ENCODE measurements around the gene KRT6C. TPM values are rescaled to one million over a fixed set of nuclear protein-coding genes. Genes with fewer than 3 reads are reported as not detected.

Gene KRT6C
- polyA plus RNA-seq, 3 donors, result not detected

DNA sequence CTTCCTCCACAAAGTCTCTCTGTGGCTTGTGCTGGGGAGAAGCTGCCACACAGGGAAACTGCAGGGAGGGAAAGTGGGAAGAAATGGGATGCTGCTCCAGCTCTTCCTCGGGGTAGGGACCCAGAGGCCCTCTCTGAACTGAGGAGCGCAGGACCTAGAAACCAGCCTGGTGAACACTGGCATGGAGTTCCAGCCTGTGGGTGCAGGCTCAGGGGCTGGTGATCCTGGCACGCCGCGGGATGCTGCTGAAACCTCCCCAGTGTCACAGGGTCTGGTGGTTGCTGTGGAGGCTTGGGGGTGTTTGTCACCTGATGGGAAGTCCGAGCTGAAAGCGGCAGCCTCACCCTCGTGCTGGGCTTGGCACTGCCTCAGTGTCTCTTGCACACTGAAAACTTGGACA is 34.2 kb downstream of the KRT6C start:
- DNase-seq (ENCODE audit: extremely low read depth in 1 of 11, low read depth in 9 of 11, low spot score in 4 of 11), result no peak

DNA sequence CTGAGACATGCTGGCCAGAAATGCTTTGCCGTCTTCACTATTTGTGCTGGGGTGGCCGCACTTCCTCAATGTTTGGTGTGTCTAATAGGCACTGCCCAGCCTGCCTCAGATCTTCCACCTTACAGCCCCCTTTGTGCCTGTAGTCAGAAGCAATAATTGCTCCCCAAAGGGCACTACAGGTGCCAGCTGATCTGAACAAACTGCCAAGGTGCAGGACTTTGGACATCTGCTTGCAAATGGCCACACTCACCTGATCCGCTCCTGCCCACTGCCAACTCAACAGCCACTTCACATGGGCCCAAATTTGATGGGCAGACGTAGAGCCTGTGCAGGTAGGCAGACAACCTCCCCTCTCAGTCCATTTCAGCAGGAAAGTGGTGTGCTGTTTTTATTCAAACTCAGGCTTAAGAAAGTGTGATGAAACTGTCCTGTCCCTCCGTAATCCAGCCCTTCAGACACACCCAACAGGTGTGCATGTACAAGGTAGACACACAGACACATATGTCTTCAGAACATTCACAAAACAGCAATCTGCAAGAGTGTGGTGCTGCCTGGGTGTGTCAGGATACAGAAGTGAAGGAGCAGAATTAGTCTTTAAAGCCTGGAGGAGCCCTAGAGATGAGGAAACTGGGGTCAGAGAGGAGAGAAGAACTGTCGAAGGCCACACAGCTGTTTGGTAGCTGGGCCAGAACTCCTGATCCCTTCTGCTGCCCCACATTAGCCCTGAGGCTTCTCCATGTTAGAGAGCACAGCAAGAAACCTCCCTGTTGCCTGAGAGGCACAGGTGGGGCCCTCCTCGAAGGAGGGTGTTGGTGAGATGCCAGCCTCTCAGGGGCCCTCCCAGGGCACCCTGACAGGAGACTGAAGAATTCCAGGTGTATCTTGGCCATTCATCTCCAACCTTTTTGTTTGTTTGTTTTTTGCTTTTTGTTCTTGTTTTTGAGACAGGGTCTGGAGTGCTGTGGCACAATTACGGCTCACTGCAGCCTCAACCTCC is 35.0 kb downstream of the KRT6C start:
- DNase-seq (ENCODE audit: extremely low read depth in 1 of 11, low read depth in 9 of 11, low spot score in 4 of 11), result no peak

DNA sequence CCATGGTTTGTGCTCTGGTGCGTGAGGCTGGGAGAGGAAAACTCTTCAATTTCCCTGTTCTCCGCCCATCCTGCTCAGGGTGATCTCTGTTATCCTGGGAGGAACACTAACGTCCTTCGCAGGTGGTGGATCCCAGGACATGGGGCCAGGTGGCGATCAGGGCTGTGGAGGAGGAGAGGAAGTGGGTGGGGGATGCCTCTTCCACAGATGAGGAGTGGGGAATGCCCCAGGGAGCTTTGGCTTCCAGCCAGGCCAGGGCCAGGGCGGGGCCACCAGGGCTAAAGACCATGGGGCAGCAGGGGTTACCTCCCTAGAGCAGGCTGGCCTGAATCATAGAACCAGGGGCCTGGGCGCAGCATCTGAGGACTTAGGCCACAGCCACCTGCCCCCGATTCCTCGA is 36.1 kb downstream of the KRT6C start:
- no peak for DNase-seq (ENCODE audit: extremely low read depth in 1 of 11, low read depth in 9 of 11, low spot score in 4 of 11)

DNA sequence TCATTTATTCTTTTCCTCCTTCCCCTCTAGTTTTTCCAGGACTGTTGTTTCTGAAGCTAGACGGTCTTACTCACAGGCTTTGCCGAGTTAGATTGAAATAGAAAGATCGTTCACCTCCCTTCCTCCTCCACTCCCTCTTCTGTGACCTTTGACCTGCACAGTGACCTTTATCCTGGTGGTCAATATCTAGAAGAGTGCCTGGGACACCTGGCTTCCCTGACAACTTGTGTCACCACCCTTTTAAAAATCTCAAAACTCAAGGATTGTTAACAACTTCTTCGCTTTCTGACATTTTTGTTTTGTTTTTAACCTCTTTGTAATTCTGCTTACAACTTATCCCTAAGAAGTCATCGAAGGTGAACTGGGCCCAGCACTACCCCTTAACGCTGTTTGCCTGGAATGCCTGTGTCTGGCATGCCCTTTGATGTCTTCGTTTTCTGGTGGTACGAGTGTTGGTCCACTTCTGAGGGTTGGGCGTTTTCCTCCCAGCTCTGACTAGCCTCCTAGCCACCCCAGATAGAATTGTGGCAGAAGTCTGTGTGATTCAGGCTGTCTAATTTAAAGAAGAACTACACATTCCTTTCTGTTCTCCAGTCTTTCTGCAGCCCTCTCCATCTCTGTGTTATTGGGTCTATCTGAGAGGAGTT is 36.7 kb downstream of the KRT6C start:
- DNase-seq (ENCODE audit: extremely low read depth in 1 of 11, low read depth in 9 of 11, low spot score in 4 of 11), result no peak

DNA sequence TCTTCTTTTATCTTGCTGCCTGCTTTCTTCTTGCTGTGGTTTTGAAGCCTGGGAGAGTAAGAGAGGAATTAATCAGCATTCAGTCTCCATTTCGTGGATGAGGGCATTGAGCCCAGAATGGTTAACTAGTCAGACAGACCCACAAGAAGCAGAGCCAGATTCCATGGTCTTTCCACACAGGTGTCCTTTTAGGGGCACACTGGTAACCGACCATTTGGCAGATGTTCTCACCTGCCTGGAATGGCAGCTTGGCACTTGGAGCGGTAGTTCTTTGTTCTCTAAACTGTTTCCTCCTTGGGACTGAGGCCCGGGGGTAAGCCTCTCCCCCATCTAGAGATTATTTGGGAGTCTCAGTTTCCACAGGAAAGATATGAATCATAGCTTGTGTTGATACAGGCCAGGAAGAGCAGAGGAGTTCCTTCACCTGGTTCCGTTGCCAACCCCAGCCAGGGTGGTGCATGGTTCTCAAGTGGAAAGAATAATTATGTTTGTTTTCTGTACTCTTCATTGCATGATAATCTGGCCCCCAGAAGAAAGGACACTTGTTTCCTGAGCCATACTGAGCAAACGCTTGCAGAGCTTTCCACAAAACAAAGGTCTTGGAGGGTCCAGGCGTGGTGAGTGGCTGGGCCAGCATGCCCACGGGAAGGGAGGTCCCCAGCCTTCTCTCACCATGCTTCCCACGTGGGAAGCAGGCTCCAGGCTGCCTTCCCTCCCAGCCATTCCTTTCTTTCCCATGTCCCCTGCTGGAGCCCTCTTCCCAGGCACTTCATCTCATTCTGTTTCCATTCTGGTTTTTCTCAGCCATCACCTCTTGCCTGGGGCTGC is 37.4 kb downstream of the KRT6C start:
- DNase-seq (ENCODE audit: extremely low read depth in 1 of 11, low read depth in 9 of 11, low spot score in 4 of 11), result no peak

DNA sequence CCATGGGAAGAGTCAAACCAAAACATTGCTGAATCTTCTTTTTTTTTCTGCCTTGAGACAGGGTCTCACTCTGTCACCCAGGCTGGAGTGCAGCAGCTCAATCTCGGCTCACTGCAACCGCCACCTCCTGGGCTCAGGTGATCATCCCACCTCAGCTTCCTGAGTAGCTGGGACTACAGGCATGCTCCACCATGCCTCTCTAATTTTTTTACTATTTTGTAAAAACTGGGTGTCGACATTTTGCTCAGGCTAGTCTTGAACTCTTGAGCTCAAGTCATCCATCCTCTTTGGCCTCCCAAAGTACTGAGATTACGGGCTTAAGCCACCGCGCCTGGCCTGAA is 38.0 kb downstream of the KRT6C start:
- no peak for DNase-seq (ENCODE audit: extremely low read depth in 1 of 11, low read depth in 9 of 11, low spot score in 4 of 11)

DNA sequence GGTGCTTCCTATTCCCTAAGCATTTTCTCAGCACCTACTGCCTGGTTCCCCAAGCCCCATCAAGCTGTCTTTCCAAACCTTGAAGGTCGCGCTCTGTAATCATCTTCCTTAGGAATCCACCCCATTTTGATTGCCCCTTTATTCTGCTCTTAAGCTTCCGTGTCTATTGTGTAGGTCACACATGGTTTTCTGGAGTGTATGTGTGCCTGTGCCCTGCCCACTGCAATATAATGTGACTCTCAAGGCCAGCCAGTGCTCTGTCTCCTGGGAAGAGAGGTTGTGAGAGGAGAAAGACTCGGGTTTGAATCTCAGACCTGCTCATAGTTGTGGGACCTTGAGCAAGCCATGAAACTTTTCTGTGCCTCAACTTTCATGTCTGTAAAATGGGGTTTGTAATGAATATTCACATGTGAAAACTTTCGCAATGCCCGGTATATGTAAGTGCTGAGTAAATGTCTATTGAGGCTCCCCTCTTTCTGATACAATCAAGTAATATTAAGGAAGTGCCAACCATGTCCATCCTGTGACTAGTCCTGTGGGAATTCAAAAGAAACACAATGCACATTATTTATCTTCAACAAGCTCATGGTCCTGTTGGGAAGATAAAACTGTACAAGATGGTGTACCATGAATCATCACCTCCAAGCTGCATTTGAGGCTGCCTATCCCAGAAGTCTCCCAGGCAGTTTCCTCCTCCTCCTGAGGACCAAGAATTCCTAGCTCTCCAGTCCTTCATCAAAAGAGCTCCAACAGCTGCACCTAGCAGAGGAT is 38.7 kb downstream of the KRT6C start:
- no peak for DNase-seq (ENCODE audit: extremely low read depth in 1 of 11, low read depth in 9 of 11, low spot score in 4 of 11)

DNA sequence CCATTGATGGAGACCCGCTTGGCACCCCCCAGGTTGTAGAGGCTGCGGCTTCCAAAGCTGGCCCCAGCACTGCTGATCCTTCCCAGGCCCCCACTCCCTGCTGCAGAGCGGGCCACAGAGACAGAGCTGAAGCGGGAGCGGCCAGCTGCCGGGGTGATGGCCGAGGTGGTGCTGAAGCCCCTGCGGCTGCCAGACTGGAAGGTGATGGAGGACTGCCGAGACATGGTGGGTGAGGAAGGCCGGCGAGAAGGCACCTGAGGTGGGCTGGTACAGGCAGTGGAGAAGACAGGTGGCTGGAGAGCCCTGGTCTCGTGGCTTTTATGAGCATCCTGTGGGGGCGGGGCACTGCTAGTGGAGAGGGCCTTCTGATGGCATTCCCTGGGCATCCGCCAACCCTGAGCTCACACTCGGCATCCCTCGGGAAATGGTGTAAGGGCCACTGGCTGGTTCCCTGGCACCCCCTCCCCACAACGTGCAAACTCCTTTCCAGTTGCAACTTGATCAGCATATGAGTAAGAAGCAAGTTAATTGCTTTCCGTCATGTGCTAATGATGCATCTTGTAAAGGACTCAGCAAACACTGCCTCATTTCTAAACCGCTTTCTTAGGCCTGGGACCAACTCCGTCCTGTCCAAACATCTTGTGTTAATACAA is 39.4 kb downstream of the KRT6C start, which contains the start of gene KRT75:
TSS of gene KRT75 (minus strand) at position 291 of the 653 bp plus-strand sequence. CDS start at position 224, 67 bp downstream.
- no peak for DNase-seq (ENCODE audit: extremely low read depth in 1 of 11, low read depth in 9 of 11, low spot score in 4 of 11)

DNA sequence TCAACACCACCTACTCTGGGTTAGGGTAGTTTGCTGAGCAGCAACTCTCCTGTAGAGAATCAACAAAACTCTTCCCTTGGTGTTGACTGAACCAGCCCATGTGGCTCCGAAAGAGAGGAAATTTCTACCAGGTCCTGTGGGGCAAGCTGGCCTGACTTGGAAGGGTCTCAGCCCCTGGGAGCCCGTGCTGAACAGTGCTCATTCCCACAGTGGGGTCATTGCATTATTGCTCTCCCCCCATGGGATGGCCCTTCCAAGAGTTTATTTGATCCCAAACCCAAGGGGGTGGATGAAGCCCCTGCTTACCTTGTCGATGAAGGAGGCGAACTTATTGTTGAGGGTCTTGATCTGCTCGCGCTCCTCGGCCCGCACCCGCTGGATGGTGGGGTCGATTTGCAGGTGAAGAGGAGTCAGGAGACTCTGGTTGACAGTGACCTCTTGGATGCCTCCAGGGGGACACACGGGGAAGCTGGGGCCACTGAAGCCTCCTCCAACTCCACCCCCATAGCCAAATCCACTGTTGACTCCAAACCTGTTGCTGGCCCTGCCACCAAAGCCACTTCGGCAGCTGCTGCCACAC is 40.0 kb downstream of the KRT6C start:
- no peak for DNase-seq (ENCODE audit: extremely low read depth in 1 of 11, low read depth in 9 of 11, low spot score in 4 of 11)

DNA sequence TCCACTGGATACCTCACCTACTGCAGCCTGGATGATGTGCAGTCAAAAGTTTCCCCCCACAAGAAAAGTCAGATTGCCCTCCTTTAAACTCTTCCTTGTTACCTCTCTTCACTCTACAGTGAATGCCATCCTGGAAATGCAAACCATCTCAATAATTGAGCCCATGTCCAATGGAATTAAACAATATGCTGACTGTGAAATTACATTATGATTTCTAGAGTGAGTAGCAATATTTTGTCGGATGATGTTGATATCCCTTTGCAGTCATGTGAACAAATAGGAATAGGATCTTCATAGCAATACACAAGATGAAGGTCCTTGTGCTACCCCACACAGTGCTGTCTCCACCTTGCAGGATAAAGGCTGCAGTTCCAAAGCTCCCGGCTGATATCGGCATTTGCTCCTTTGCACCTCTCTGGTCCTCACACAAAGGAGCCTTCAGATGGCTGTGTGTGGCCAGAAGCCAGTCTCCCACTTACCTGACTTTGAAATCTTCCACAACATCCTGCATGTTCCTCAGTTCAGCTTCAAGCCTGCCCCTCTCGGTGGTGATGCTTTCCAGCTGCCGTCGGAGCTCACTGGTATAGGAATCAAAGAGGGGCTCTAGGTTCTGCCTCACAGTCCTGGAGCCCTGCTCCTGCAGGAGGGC is 40.9 kb downstream of the KRT6C start:
- no peak for DNase-seq (ENCODE audit: extremely low read depth in 1 of 11, low read depth in 9 of 11, low spot score in 4 of 11)

DNA sequence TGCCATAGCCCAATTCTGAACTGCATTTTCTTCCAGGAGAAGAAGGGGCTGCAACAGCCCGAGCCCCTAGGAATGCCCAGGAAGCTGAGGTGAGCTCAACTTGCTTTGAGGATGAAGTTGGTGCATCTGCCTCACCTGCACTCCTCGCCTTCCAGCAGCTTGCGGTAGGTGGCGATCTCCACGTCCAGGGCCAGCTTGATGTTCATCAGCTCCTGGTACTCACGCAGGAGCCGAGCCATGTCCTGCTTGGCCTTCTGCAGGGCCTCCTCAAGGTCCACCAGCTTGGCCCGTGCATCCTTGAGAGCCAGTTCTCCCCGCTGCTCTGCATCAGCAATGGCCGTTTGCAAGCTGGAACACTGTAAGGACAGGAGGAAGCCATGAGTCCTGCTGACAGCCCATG is 45.5 kb downstream of the KRT6C start:
- DNase-seq (ENCODE audit: extremely low read depth in 1 of 11, low read depth in 9 of 11, low spot score in 4 of 11), result no peak

DNA sequence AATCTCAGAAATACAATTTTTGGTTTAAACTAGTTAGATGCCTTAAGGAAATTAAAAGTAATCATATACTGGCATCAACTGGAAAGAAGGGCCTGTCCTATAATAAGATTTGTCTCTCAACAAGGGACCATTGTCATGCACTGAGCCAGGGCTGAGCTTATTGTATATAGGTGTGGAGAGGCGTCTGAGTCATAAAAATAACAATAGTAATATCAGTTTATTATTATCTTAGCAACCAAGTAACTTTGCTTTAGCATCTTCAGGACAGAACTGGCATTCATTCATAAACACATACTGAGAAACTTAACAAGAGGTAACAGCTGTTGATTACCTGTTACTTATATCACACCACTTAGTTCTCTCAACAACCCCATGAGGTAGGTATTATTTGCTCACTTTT is 46.5 kb downstream of the KRT6C start:
- no peak for DNase-seq (ENCODE audit: extremely low read depth in 1 of 11, low read depth in 9 of 11, low spot score in 4 of 11)

DNA sequence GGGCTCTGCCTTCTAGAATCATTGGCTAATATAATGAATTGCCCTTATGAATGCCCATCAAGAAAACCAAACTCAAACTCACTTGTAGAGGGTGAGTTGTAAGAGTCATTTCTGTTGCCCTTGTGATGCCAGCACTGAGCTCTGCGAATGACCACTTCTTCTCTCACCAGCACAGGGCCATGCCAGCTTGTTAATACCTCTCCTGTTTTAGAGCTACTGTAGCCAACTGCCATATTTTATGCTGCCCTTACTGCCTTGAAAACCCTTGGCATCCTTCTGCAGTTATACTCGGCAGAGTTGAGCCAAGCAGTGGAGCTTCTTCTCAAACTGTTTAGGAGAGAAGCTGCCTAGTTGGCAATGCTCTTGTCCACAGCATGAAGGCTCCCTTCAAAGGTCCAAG is 47.6 kb downstream of the KRT6C start:
- no peak for DNase-seq (ENCODE audit: extremely low read depth in 1 of 11, low read depth in 9 of 11, low spot score in 4 of 11)

DNA sequence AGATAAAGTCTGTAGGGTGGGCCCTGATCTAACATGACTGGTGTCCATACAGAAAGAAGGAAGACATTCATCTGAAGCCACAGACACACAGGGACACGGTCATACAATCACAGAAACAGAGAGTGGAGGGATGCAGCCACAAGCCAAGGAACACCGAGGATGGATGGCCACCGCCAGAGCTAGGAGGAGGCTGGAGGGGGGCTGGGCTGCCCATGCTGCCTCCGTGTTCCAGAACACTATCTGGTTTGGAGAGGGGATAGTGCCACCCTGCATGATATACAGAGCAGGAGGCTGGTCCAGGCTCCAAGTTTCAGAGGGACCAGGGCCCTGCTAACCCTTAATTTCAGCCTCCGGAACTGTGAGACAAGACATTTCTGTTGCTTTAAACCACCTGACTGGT is 48.1 kb downstream of the KRT6C start:
- DNase-seq (ENCODE audit: extremely low read depth in 1 of 11, low read depth in 9 of 11, low spot score in 4 of 11), result no peak

DNA sequence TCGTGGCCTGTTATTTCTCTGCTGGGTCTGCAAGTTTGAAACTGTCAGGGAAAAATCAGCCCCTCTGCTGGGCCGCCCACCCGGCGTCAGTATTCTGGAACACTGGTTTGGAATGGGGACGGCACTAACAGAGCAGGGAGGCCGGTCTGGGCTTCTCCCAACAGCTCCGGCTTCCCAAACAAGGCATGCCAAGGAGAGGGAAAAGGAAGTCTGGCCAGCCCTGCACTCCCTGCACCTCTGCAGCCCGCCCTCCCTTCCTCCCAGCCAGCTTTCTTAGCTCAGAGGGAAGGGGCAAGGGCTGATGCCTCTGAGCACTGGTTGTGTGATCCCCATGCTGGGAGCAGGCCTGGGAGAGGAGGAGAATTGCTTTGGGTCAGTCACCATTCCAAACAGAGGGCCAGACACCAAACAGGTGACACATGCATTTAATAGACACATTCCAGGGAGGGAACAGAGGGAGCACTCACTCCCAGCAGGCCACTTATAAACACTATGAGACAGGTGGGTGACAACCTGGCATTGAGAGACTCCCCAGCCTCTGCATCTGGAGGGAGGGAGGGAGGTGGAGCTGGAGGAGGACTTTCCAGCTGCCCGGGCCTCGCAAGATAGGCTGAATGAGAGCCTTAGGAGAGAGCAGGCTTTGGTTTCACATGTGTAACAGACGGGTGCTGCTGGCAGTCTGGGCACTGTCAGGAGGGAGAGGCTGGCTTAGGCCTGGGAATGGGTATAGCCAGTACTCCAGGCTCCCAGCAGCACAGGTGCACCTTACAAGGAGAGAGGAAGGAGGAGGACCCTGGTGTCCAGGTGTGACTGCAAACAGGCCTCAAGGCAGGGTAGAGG is 49.7 kb downstream of the KRT6C start:
- DNase-seq (ENCODE audit: extremely low read depth in 1 of 11, low read depth in 9 of 11, low spot score in 4 of 11), result no peak

DNA sequence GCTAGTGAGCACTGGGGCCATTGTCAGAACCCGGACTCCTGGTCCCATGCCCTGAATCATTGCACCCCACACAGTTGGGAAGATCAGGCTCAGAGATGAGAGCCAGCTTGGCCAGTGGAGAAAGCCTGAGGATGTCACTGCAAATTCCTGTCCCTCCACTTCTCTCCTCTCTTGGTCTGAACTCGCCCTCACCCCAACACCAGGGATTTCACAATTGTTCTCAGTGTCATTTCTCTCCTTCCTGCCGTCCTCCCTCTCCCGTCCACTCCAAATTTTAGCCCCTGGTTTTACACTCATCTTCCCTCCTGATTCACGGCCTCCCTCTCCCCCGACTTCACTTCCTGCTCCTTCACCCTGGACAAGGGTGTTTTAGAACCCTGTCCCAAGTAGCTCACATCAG is 50.6 kb downstream of the KRT6C start:
- DNase-seq (ENCODE audit: extremely low read depth in 1 of 11, low read depth in 9 of 11, low spot score in 4 of 11), result no peak

DNA sequence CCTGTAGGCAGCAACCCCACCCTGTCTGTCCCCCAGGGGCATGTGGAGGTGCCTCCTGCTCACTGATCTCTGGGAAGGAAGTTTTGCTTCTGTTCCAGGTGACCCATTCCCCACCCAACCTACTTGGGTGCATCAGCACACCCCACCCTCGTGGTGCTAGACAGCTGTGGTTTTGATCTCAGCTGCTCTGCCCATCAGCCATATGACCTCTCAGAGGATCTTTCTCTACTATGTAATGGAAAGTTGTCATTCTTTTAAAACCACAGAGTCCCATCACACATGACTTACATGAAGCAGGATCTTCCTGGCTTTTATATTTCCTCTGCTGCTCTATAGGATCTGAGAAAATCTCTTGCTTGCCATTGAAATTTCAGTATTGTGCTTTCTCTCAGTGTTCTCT is 53.9 kb downstream of the KRT6C start:
- no peak for DNase-seq (ENCODE audit: extremely low read depth in 1 of 11, low read depth in 9 of 11, low spot score in 4 of 11)
